BLaER1 treated with 17β-estradiol and CSF1 and Interleukin-3, amounts not matched to agents 10 nM and 100 nM (cell line): ENCODE results near the gene NDUFB1.

Experiments
- H3K27ac ChIP-seq, 11 experiments: shearing (Covaris generic); formaldehyde crosslinking; 2 replicates each; pipeline ENCODE4 v1.8.1; 2022
- H3K27me3 ChIP-seq, 11 experiments: shearing (Covaris generic); formaldehyde crosslinking; 2 replicates each; pipeline ENCODE4 v1.8.1; 2022
- H3K36me3 ChIP-seq, 11 experiments: shearing (Covaris generic); formaldehyde crosslinking; 2 replicates each; pipeline ENCODE4 v1.8.1; 2022
- H3K4me1 ChIP-seq, 10 experiments: shearing (Covaris generic); formaldehyde crosslinking; 2 replicates each; pipeline ENCODE4 v1.8.1; 2022
- H3K4me2 ChIP-seq, 11 experiments: shearing (Covaris generic); formaldehyde crosslinking; 2 replicates each; pipeline ENCODE4 v1.8.1; 2022
- H3K4me3 ChIP-seq, 10 experiments: shearing (Covaris generic); formaldehyde crosslinking; 2 replicates each; pipeline ENCODE4 v1.8.1; 2022
- H3K9ac ChIP-seq, 11 experiments: shearing (Covaris generic); formaldehyde crosslinking; 2 replicates each; pipeline ENCODE4 v1.8.1; 2022
- H3K9me3 ChIP-seq, 11 experiments: shearing (Covaris generic); formaldehyde crosslinking; replicated peaks in 1 of 11; 2 replicates each; pipeline ENCODE4 v1.8.1; 2022
- H4K20me1 ChIP-seq, 11 experiments: shearing (Covaris generic); formaldehyde crosslinking; 2 replicates each; pipeline ENCODE4 v1.8.1; 2022
- Cebpa-rat ChIP-seq, 11 experiments: shearing (Covaris generic); IDR thresholded peaks; 2 replicates each; pipeline ENCODE4 v1.8.1; 2022

The NDUFB1 gene

DNA sequence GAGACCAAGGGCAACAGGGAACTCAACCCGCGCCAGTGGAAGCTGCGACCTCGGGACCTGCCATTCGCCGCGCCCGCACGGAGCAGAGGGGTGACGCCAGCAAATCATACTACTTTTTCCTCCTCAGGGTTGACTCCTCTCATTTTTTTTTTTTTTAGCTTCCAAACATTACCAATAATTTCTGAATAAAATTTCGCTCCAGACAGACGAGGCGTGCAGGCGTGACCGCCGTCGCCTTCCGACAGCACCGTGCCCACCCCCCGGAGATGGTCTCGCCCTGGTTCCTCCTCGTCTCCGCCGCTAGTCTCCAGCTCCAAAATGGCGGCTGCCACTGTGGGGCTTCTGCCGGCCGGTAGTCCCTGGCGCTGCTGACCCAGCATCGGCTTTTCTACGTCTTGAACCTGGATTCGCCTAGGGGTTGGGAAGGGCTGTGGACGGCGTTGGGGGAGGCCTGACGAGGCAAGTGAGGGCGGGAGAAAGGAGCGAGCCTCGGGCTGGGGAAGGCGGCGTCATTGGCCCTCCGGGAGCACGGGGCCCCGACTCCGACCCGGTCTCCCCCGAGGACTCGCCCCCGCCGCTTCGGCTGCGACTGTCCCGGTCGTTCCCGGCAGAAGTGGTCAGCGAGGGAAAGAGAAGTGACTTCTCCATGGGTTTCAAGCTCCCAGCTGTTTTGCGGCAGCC lies at the start of gene NDUFB1, which contains the start of gene CPSF2:
TSS of gene NDUFB1 (minus strand) at position 37 of the 681 bp plus-strand sequence. CDS start 4,069 bp downstream, outside the sequence.
TSS of gene CPSF2 (plus strand) at position 300 of the 681 bp plus-strand sequence. CDS start 9,016 bp downstream, outside the sequence.
- H3K27me3 ChIP-seq, result no peaks in the 10 kb centered on the region
- TF ChIP-seq Cebpa-rat (IDR thresholded peaks at IDR 0.05), result no peak
- H3K4me2 ChIP-seq, result peak within 1 kb of the TSS; percentile 86 to 96 (median 91)
- no peaks in the 10 kb centered on the region for H3K9me3 ChIP-seq
- H3K4me1 ChIP-seq, result peaks cover 26 to 67% (median 48%) of the 10 kb centered on the region in 10 experiments
- peak within 1 kb of the TSS; percentile 95 to 100 (median 99) for H3K9ac ChIP-seq
- peak within 1 kb of the TSS; percentile 96 to 100 (median 99) for H3K27ac ChIP-seq
- peak within 1 kb of the TSS; percentile 78 to 96 (median 84) for H3K4me3 ChIP-seq
- H4K20me1 ChIP-seq, result peaks cover 0 to 27% (median 0%) of the 10 kb centered on the region in 11 experiments; a peak in 3 of 22 replicates
- H3K36me3 ChIP-seq, result peaks cover 31 to 66% (median 47%) of the 10 kb centered on the region in 11 experiments; a peak in 21 of 22 replicates

- no peaks in the 10 kb centered on the region for H3K27me3 ChIP-seq
- no peak overlapping the region for H3K4me2 ChIP-seq
- peaks cover 0 to 13% (median 0%) of the 10 kb centered on the region in 10 experiments; a peak in 4 of 20 replicates for H3K4me1 ChIP-seq
- H3K9ac ChIP-seq, result no peak overlapping the region
- no peak for TF ChIP-seq Cebpa-rat (IDR thresholded peaks at IDR 0.05)
- peaks cover 29 to 38% (median 32%) of the 10 kb centered on the region in 11 experiments for H3K9me3 ChIP-seq
- H3K27ac ChIP-seq, result no peak overlapping the region
- H3K4me3 ChIP-seq, result no peak overlapping the region
- H4K20me1 ChIP-seq, result no peaks in the 10 kb centered on the region
- peaks cover 73 to 96% (median 87%) of the 10 kb centered on the region in 11 experiments for H3K36me3 ChIP-seq
These were observed 43.5 kb upstream of the NDUFB1 start for GRCh38 chr14:92164958-92165357.

GRCh38 chr14:92161521-92161920 lies 40.0 kb upstream of the NDUFB1 start:
- H3K27ac ChIP-seq, result no peak overlapping the region
- no peak overlapping the region for H3K9ac ChIP-seq
- no peak overlapping the region for H3K4me3 ChIP-seq
- H3K4me1 ChIP-seq, result peaks cover 0 to 3% (median 0%) of the 10 kb centered on the region in 10 experiments; a peak in 3 of 20 replicates
- peaks cover 0 to 7% (median 0%) of the 10 kb centered on the region in 11 experiments; a peak in 2 of 22 replicates for H4K20me1 ChIP-seq
- H3K9me3 ChIP-seq, result peaks cover 29 to 36% (median 31%) of the 10 kb centered on the region in 11 experiments
- no peak for TF ChIP-seq Cebpa-rat (IDR thresholded peaks at IDR 0.05)
- no peak overlapping the region for H3K4me2 ChIP-seq
- peaks cover 98 to 100% (median 100%) of the 10 kb centered on the region in 11 experiments for H3K36me3 ChIP-seq
- no peaks in the 10 kb centered on the region for H3K27me3 ChIP-seq

DNA sequence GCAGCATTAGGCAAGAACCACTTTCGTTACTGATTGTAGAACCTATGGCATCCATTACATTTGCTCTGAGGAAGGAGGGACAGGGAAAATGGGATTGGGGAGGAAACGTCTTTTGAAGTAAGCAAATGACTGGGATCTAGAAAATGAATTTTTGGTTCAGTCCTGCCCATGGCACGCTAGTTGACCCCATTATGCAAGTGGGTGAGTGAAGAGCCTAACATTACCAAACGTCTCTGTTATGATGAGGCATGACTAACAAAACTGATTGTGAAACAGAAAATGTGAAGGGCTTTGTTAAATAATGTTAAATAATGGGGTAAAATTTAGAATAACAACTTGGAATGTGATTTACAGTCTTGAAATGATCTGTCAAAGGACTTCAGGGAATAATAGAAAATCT lies 39.1 kb upstream of the NDUFB1 start:
- H3K36me3 ChIP-seq, result peaks cover 97 to 100% (median 100%) of the 10 kb centered on the region in 11 experiments
- no peaks in the 10 kb centered on the region for H3K27me3 ChIP-seq
- no peaks in the 10 kb centered on the region for H3K4me1 ChIP-seq
- no peak overlapping the region for H3K4me2 ChIP-seq
- no peak overlapping the region for H3K27ac ChIP-seq
- no peak overlapping the region for H3K9ac ChIP-seq
- no peak overlapping the region for H3K4me3 ChIP-seq
- H4K20me1 ChIP-seq, result peaks cover 0 to 7% (median 0%) of the 10 kb centered on the region in 11 experiments; a peak in 2 of 22 replicates
- no peak for TF ChIP-seq Cebpa-rat (IDR thresholded peaks at IDR 0.05)
- H3K9me3 ChIP-seq, result peaks cover 20 to 27% (median 22%) of the 10 kb centered on the region in 11 experiments

DNA sequence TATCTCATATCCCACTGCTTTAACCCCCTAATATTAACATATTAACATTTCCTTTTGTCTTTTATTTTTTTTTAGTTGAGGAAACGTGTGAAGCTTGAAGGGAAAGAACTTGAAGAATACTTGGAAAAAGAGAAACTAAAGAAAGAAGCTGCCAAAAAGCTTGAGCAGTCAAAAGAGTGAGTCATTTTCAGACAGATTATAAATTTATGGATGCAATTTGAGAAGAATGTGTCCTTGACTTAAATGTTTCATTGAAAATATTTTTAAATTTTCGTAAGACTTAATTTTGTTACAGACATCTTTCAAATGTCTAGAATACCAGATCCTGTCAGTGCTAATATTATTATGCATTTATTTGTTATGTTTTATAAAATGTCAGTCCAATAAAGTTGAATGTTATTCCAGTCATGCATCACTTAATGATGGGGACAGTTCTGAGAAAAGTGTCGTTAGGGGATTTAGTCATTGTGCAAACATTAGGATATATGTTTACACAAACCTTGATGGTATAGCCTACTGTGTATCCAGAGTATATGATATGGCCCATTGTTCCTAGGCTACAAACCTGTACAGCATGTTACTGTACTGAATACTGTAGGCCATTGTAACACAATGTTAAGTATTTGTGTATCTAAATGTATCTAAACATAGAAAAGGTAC lies 32.9 kb upstream of the NDUFB1 start:
- Histone ChIP-seq H3K9ac (no peak overlapping the region), H3K4me2 (no peak overlapping the region), H3K9me3 (no peaks in the 10 kb centered on the region), H3K4me3 (no peak overlapping the region), H3K27me3 (no peaks in the 10 kb centered on the region), H3K36me3 (peaks cover 80 to 98% (median 91%) of the 10 kb centered on the region in 11 experiments), H4K20me1 (peaks cover 0 to 7% (median 0%) of the 10 kb centered on the region in 11 experiments; a peak in 2 of 22 replicates), H3K4me1 (no peaks in the 10 kb centered on the region), H3K27ac (no peak overlapping the region)
- TF ChIP-seq Cebpa-rat (IDR thresholded peaks at IDR 0.05), result no peak

DNA sequence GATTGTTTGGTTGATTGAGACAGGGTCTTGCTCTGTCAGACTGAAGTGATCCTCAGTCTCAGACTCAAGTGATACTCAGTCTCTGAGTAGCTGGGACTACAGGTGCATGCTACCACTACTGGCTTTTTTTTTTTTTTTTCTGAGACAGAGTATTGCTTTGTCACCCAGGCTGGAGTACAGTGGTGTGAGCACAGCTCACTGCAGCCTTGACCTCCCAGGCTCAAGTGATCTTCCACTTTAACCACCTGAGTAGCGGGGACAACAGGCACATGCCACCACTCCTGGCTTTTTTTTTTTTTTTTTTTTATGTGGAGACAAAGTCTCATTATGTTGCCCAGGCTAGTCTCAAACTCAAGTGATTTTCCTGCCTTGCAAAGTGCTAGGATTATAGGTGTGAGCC lies 32.1 kb upstream of the NDUFB1 start:
- no peak overlapping the region for H3K4me2 ChIP-seq
- H3K9me3 ChIP-seq, result no peaks in the 10 kb centered on the region
- no peak overlapping the region for H3K27ac ChIP-seq
- no peaks in the 10 kb centered on the region for H3K27me3 ChIP-seq
- H3K36me3 ChIP-seq, result peaks cover 80 to 98% (median 91%) of the 10 kb centered on the region in 11 experiments
- no peak overlapping the region for H3K4me3 ChIP-seq
- no peak for TF ChIP-seq Cebpa-rat (IDR thresholded peaks at IDR 0.05)
- no peak overlapping the region for H3K9ac ChIP-seq
- H4K20me1 ChIP-seq, result peaks cover 0 to 6% (median 0%) of the 10 kb centered on the region in 11 experiments; a peak in 3 of 22 replicates
- H3K4me1 ChIP-seq, result no peaks in the 10 kb centered on the region

DNA sequence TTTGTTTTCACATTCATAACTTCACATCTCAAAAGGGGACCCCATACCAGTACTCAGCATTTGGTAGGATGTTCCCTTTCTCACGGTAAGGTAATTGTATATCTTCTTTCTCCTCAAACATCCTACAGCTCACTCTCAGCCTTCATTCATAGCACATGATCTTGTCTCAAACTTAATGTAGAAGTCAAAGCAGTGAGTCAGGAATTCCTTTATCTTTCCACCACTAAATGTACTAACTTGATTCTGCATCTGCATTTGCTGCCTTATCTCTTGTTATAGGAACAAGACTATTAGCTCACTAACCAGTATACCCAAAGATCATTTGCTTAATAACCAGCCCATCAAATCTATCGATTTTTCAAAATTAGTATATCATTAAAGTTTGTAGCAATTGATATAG lies 23.2 kb upstream of the NDUFB1 start:
- Histone ChIP-seq H3K27me3 (no peaks in the 10 kb centered on the region), H3K36me3 (peaks cover 94 to 100% (median 98%) of the 10 kb centered on the region in 11 experiments), H3K27ac (no peak overlapping the region), H3K4me2 (no peak overlapping the region), H4K20me1 (peaks cover 0 to 10% (median 0%) of the 10 kb centered on the region in 11 experiments; a peak in 8 of 22 replicates), H3K4me1 (no peaks in the 10 kb centered on the region), H3K9me3 (no peaks in the 10 kb centered on the region), H3K9ac (no peak overlapping the region), H3K4me3 (no peak overlapping the region)
- TF ChIP-seq Cebpa-rat (IDR thresholded peaks at IDR 0.05), result no peak

DNA sequence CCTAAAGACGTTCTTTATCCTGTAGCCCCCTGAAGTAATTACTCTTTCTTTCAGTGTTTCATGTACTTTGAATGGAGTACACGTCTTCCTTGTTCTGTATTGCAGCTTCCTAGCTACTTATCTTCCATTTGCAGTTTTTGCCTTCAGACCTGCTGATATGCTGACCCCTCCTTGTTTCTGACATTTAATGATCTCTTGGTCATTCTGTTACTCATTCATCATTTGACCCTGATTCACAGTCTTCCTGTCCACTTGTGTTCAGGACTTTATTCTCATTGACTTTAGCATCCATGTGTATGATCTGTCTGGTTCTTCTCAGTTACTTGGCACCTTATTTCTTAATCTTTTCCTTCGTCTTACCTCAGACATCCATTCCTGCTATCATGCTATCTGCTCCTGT lies 22.5 kb upstream of the NDUFB1 start:
- Histone ChIP-seq H3K27me3 (no peaks in the 10 kb centered on the region), H3K9me3 (no peaks in the 10 kb centered on the region), H3K27ac (no peak overlapping the region), H3K9ac (no peak overlapping the region), H4K20me1 (peaks cover 0 to 10% (median 0%) of the 10 kb centered on the region in 11 experiments; a peak in 7 of 22 replicates), H3K4me2 (no peak overlapping the region), H3K36me3 (peaks cover 94 to 100% (median 98%) of the 10 kb centered on the region in 11 experiments), H3K4me3 (no peak overlapping the region), H3K4me1 (no peaks in the 10 kb centered on the region)
- TF ChIP-seq Cebpa-rat (IDR thresholded peaks at IDR 0.05), result no peak

DNA sequence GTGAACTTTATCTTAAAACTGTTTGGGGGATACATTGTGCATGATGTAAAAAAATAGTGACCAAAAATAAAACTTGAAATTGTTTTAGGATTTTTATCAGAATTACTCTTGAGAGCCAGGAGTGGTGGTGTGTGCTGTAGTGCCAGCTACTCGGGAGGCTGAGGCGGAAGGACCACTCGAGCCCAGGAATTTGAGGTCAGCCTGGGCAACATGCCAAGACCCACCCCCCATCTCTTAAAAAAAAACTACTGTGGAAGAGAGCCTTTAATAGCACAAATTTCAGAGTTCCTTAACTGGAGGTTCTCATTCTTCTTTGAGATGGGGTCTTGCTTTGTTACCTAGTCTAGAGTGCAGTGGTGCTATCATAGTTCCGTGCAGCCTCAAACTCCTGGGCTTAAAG lies 21.8 kb upstream of the NDUFB1 start:
- H3K4me3 ChIP-seq, result no peak overlapping the region
- H3K4me1 ChIP-seq, result no peaks in the 10 kb centered on the region
- H3K9ac ChIP-seq, result no peak overlapping the region
- no peak for TF ChIP-seq Cebpa-rat (IDR thresholded peaks at IDR 0.05)
- H3K27me3 ChIP-seq, result no peaks in the 10 kb centered on the region
- peaks cover 94 to 100% (median 98%) of the 10 kb centered on the region in 11 experiments for H3K36me3 ChIP-seq
- no peak overlapping the region for H3K4me2 ChIP-seq
- H4K20me1 ChIP-seq, result peaks cover 0 to 10% (median 0%) of the 10 kb centered on the region in 11 experiments; a peak in 5 of 22 replicates
- no peaks in the 10 kb centered on the region for H3K9me3 ChIP-seq
- no peak overlapping the region for H3K27ac ChIP-seq
